DND-41 (cell line): ENCODE results near the gene CYP2S1.

Experiments used
- ATAC-seq: fragments of 200-7000 bp; cut with Tn5 transposase; 3 replicates; pipeline ENCODE4 v1.9.1; 2021; ENCODE audit warnings: low read depth; ENCODE audit not compliant: insufficient read depth
- DNase-seq: peaks from one replicate; pipeline ENCODE4 v3.0.0-alpha.2; 2020
- H2AFZ ChIP-seq: 2 replicates; pipeline ENCODE4 v1.6.0; 2012; ENCODE audit warnings: low read depth, low read length
- H3K27ac ChIP-seq: 2 replicates; pipeline ENCODE4 v1.5.1; 2012; ENCODE audit warnings: low read length, inconsistent platforms
- H3K27me3 ChIP-seq: fragments of 200-600 bp; sonication (generic); 2 replicates; pipeline ENCODE4 v1.6.0; 2012; ENCODE audit warnings: low read length, mild to moderate bottlenecking, inconsistent platforms; ENCODE audit not compliant: insufficient read depth, poor library complexity
- H3K36me3 ChIP-seq: 2 replicates; pipeline ENCODE4 v1.5.1; 2012; ENCODE audit warnings: low read length, inconsistent platforms; ENCODE audit not compliant: insufficient read depth
- H3K4me1 ChIP-seq: 2 replicates; pipeline ENCODE4 v1.5.1; 2012; ENCODE audit warnings: mild to moderate bottlenecking, low read length; ENCODE audit not compliant: insufficient read depth
- H3K4me2 ChIP-seq: 2 replicates; pipeline ENCODE4 v1.6.0; 2012; ENCODE audit warnings: mild to moderate bottlenecking, moderate library complexity, low read length, inconsistent platforms; ENCODE audit not compliant: insufficient read depth
- H3K4me3 ChIP-seq, 2 experiments: fragments of 200-600 bp in 1 of 2; shearing (Covaris generic) in 1 of 2; 2 replicates each; pipeline ENCODE4 v1.5.1; 2012 to 2016; ENCODE audit warnings: inconsistent platforms in 2 of 2, low read length in 2 of 2, mild to moderate bottlenecking in 2 of 2, low read depth in 1 of 2, moderate library complexity in 1 of 2
- H3K79me2 ChIP-seq: 2 replicates; pipeline ENCODE4 v1.6.0; 2012; ENCODE audit warnings: low read length, inconsistent platforms; ENCODE audit not compliant: insufficient read depth
- H3K9ac ChIP-seq: 2 replicates; pipeline ENCODE4 v1.6.0; 2012; ENCODE audit warnings: low read depth, mild to moderate bottlenecking, inconsistent platforms, low read length, moderate library complexity
- H3K9me3 ChIP-seq: 2 replicates; pipeline ENCODE4 v1.5.1; 2012; ENCODE audit warnings: low read length, moderate library complexity, mild to moderate bottlenecking, inconsistent platforms; ENCODE audit not compliant: insufficient read depth, severe bottlenecking
- H4K20me1 ChIP-seq: 2 replicates; pipeline ENCODE4 v1.6.0; 2012; ENCODE audit warnings: low read length; ENCODE audit not compliant: insufficient read depth
- CTCF ChIP-seq: IDR thresholded peaks from 2 replicates; pipeline ENCODE4 v1.5.1; 2012; ENCODE audit warnings: borderline replicate concordance, low read length, moderate library complexity, mild to moderate bottlenecking; ENCODE audit not compliant: poor library complexity, severe bottlenecking; ENCODE audit errors: extremely low read depth
- EZH2 ChIP-seq: IDR thresholded peaks from 3 replicates; pipeline ENCODE4 v1.6.1; 2012; ENCODE audit warnings: borderline replicate concordance, low read depth, mild to moderate bottlenecking, moderate library complexity, low read length, inconsistent platforms; ENCODE audit not compliant: severe bottlenecking

Gene CYP2S1

GRCh38 chr19:41232686-41233085, 39.7 kb downstream of the CYP2S1 start:
- ATAC-seq: no peak
- Histone ChIP-seq H3K36me3 (no peaks in the 10 kb centered on the region), H3K79me2 (no peaks in the 10 kb centered on the region), H3K27me3 (no peaks in the 10 kb centered on the region), H3K4me3 (no peak overlapping the region), H3K9me3 (no peaks in the 10 kb centered on the region), H3K4me2 (no peak overlapping the region), H4K20me1 (no peaks in the 10 kb centered on the region), H3K27ac (no peak overlapping the region), H3K9ac (no peak overlapping the region), H2AFZ (no peak overlapping the region), H3K4me1 (no peaks in the 10 kb centered on the region)
- TF ChIP-seq EZH2 (no peak), CTCF (no peak)
- DNase-seq: no peak

- Histone ChIP-seq H3K36me3 (no peaks in the 10 kb centered on the region), H3K27me3 (no peaks in the 10 kb centered on the region), H4K20me1 (no peaks in the 10 kb centered on the region), H3K79me2 (no peaks in the 10 kb centered on the region), H3K9ac (no peak overlapping the region), H3K27ac (no peak overlapping the region), H2AFZ (no peak overlapping the region), H3K9me3 (no peaks in the 10 kb centered on the region), H3K4me2 (no peak overlapping the region), H3K4me3 (no peak overlapping the region), H3K4me1 (no peaks in the 10 kb centered on the region)
- TF ChIP-seq CTCF: no peak
- no peak for TF ChIP-seq EZH2
- DNase-seq (no peak), ATAC-seq (no peak)
These were observed 40.8 kb downstream of the CYP2S1 start for GRCh38 chr19:41233748-41234240.

- DNase-seq (no peak), ATAC-seq (no peak)
- no peak overlapping the region for H3K4me2 ChIP-seq
These were observed 41.6 kb downstream of the CYP2S1 start for GRCh38 chr19:41234512-41235168.

More at GRCh38 chr19:41234512-41235168, 41.6 kb downstream of the CYP2S1 start:
- Histone ChIP-seq H4K20me1 (no peaks in the 10 kb centered on the region), H3K4me3 (no peak overlapping the region), H3K4me1 (no peaks in the 10 kb centered on the region), H3K36me3 (no peaks in the 10 kb centered on the region), H3K9ac (no peak overlapping the region), H3K79me2 (no peaks in the 10 kb centered on the region), H3K27me3 (no peaks in the 10 kb centered on the region), H3K27ac (no peak overlapping the region), H2AFZ (no peak overlapping the region), H3K9me3 (no peaks in the 10 kb centered on the region)
- TF ChIP-seq CTCF (no peak), EZH2 (no peak)
